Activated CD8-positive, alpha-beta memory T cell treated with anti-CD3 and anti-CD28 coated beads for 48 hours (primary cell): Measurements from ENCODE around the gene ESCO1.

Experiments used
- DNase-seq, 3 experiments: peaks; one replicate each; pipeline ENCODE4 v3.0.0-alpha.2; 2020; ENCODE audit warnings: low read depth in 2 of 3, low spot score in 2 of 3

ESCO1 gene

GRCh38 chr18:21489919-21490495, 110.5 kb downstream of the ESCO1 start:
- DNase-seq, result no peak

GRCh38 chr18:21489119-21489750, 111.3 kb downstream of the ESCO1 start:
- DNase-seq, result no peak

GRCh38 chr18:21486905-21487437, 113.5 kb downstream of the ESCO1 start:
- DNase-seq, result no peak

- no peak for DNase-seq
These were observed 115.5 kb downstream of the ESCO1 start for GRCh38 chr18:21484851-21485636.

GRCh38 chr18:21483051-21483450, 117.5 kb downstream of the ESCO1 start:
- no peak for DNase-seq

GRCh38 chr18:21481739-21482138, 118.8 kb downstream of the ESCO1 start:
- no peak for DNase-seq

- DNase-seq, result no peak
These were observed 120.8 kb downstream of the ESCO1 start for GRCh38 chr18:21479721-21480120.
